Keratinocyte (primary cell): ENCODE results near the gene BLACAT1. TPM values are rescaled to one million over a fixed set of nuclear protein-coding genes. Genes with fewer than 3 reads are reported as not detected.

ENCODE experiments used
- DNase-seq: peaks from one replicate; pipeline ENCODE4 v3.0.0-alpha.2; 2011; ENCODE audit warnings: low read depth, missing footprints, low spot score
- FAIRE-seq: peaks from 2 replicates; lab custom pipeline; 2011; peaks lifted over from hg19 to GRCh38; lab: Jason Lieb, UNC
- H2AFZ ChIP-seq: 2 replicates; pipeline ENCODE4 v1.6.0; 2012; ENCODE audit warnings: low read length, control low read depth, inconsistent platforms; ENCODE audit not compliant: control insufficient read depth
- H3K27ac ChIP-seq: 2 replicates; pipeline ENCODE4 v1.5.1; 2011; ENCODE audit warnings: low read length; ENCODE audit not compliant: control insufficient read depth, insufficient read depth
- H3K27me3 ChIP-seq: 3 replicates; pipeline ENCODE4 v1.6.0; 2011; ENCODE audit warnings: low read length; ENCODE audit not compliant: control insufficient read depth, insufficient read depth; ENCODE audit errors: extremely low read depth
- H3K36me3 ChIP-seq, 2 experiments: 2 replicates in 1 of 2; 3 replicates in 1 of 2; pipeline ENCODE4 v1.5.1; 2011; ENCODE audit warnings: low read length in 2 of 2, mild to moderate bottlenecking in 1 of 2; ENCODE audit not compliant: control insufficient read depth in 2 of 2, insufficient read depth in 2 of 2; ENCODE audit errors: extremely low read depth in 1 of 2
- H3K4me1 ChIP-seq: 3 replicates; pipeline ENCODE4 v1.5.1; 2011; ENCODE audit warnings: low read length; ENCODE audit not compliant: control insufficient read depth, insufficient read depth; ENCODE audit errors: extremely low read depth
- H3K4me2 ChIP-seq: 3 replicates; pipeline ENCODE4 v1.6.0; 2011; ENCODE audit warnings: low read depth, low read length; ENCODE audit not compliant: control insufficient read depth, insufficient read depth; ENCODE audit errors: extremely low read depth
- H3K4me3 ChIP-seq, 3 experiments: fragments of 200-600 bp in 1 of 3; sonication (generic) in 1 of 3; 2 replicates in 2 of 3; 3 replicates in 1 of 3; pipeline ENCODE4 v1.5.1; 2011 to 2016; ENCODE audit warnings: low read length in 3 of 3, mild to moderate bottlenecking in 3 of 3, control low read depth in 2 of 3, inconsistent platforms in 1 of 3, low read depth in 1 of 3, mixed read lengths in 1 of 3, mixed run types in 1 of 3, moderate library complexity in 1 of 3; ENCODE audit not compliant: control insufficient read depth in 2 of 3, insufficient read depth in 2 of 3; ENCODE audit errors: extremely low read depth in 1 of 3
- H3K79me2 ChIP-seq: 2 replicates; pipeline ENCODE4 v1.6.0; 2012; ENCODE audit warnings: low read length; ENCODE audit not compliant: control insufficient read depth, insufficient read depth
- H3K9ac ChIP-seq: 3 replicates; pipeline ENCODE4 v1.6.0; 2011; ENCODE audit warnings: low read length; ENCODE audit not compliant: control insufficient read depth, insufficient read depth; ENCODE audit errors: extremely low read depth
- H3K9me1 ChIP-seq: 3 replicates; pipeline ENCODE4 v1.6.0; 2011; ENCODE audit warnings: low read length; ENCODE audit not compliant: control insufficient read depth, insufficient read depth; ENCODE audit errors: extremely low read depth
- H3K9me3 ChIP-seq: 2 replicates; pipeline ENCODE4 v1.5.1; 2012; ENCODE audit warnings: low read depth, low read length; ENCODE audit not compliant: control insufficient read depth
- H4K20me1 ChIP-seq: 3 replicates; pipeline ENCODE4 v1.6.0; 2011; ENCODE audit warnings: low read length; ENCODE audit not compliant: control insufficient read depth, insufficient read depth; ENCODE audit errors: extremely low read depth
- CTCF ChIP-seq, 3 experiments: IDR thresholded peaks in 1 of 3; conservative IDR thresholded peaks in 1 of 3; optimal IDR thresholded peaks in 1 of 3; 2 replicates in 2 of 3; 3 replicates in 1 of 3; pipeline versions ENCODE3 to v1.5.1; 2011; ENCODE audit warnings: low read length in 3 of 3, mild to moderate bottlenecking in 3 of 3, moderate library complexity in 2 of 3, control low read depth in 1 of 3, inconsistent platforms in 1 of 3; ENCODE audit not compliant: insufficient read depth in 2 of 3; ENCODE audit errors: extremely low read depth in 1 of 3
- EZH2 ChIP-seq: IDR thresholded peaks from one replicate; pipeline ENCODE4 v1.6.1; 2012; ENCODE audit warnings: inconsistent platforms, mild to moderate bottlenecking, low read length, moderate library complexity
- dilution Hi-C: fragments of 300-500 bp; cut with MboI; formaldehyde crosslinking; loops from one replicate; pipeline ENCODE4 v1.7.0; 2020; ENCODE audit warnings: low sequenced_read_pairs; ENCODE audit not compliant: extremely low pct_ligation_motif_present
- polyA plus RNA-seq, 5 experiments: library from polyadenylated mRNA; depleted of rRNA in 3 of 5; stranded (reverse) in 3 of 5; stranded (forward) in 1 of 5; unstranded in 1 of 5; fragments of >200 nt; gene quantifications; 1 replicate in 1 of 5; 2 replicates in 3 of 5; 3 replicates in 1 of 5; pipeline versions ENCODE4 v1.2.1 to v1.2.3, GENCODE V29; 2011 to 2012; ENCODE audit warnings: missing spikeins in 2 of 5, low read depth in 1 of 5, low replicate concordance in 1 of 5

Gene BLACAT1
- polyA plus RNA-seq, 1 donor (not counting 4 experiments of a cell fraction or from before 2014, with no cell fraction given): 4.0 TPM

- no peaks in the 10 kb centered on the region for H3K36me3 ChIP-seq
- DNase-seq: no peak
- TF ChIP-seq EZH2: no peak
- TF ChIP-seq CTCF (optimal IDR thresholded peaks at IDR 0.05 in 1 of 3, IDR thresholded peaks at IDR 0.05 in 1 of 3, conservative IDR thresholded peaks at IDR 0.05 in 1 of 3; ENCODE audit: extremely low read depth in 1 of 3, insufficient read depth in 2 of 3, low read length in 3 of 3): no peak
- H3K9me1 ChIP-seq: peaks cover 3% of the 10 kb centered on the region
- H3K9me3 ChIP-seq: no peaks in the 10 kb centered on the region
- peak overlapping the region; percentile 81 for H3K4me2 ChIP-seq
- no peaks in the 10 kb centered on the region for H3K79me2 ChIP-seq
- peak overlapping the region; percentile 20 for H3K27ac ChIP-seq
- peaks cover 3% of the 10 kb centered on the region for H4K20me1 ChIP-seq
- peak overlapping the region; percentile 22 for H3K9ac ChIP-seq
- dilution Hi-C loops: no loop called here
- peak overlapping the region in 2 of 3 experiments; percentile 25 to 41 for H3K4me3 ChIP-seq
- peak overlapping the region; percentile 30 for H2AFZ ChIP-seq
- H3K27me3 ChIP-seq: peaks cover 7% of the 10 kb centered on the region
- H3K4me1 ChIP-seq: peaks cover 18% of the 10 kb centered on the region
- no peak for FAIRE-seq
Measured at GRCh38 chr1:205492774-205493173, 36.9 kb upstream of the BLACAT1 start.

- DNase-seq (no peak), FAIRE-seq (peak; percentile 13)
- Histone ChIP-seq H3K27ac (no peak overlapping the region), H3K4me1 (peaks cover 18% of the 10 kb centered on the region), H3K36me3 (no peaks in the 10 kb centered on the region), H3K4me3 (no peak overlapping the region), H3K4me2 (peak overlapping the region; percentile 81), H2AFZ (no peak overlapping the region), H4K20me1 (peaks cover 3% of the 10 kb centered on the region), H3K79me2 (no peaks in the 10 kb centered on the region), H3K27me3 (peaks cover 7% of the 10 kb centered on the region), H3K9ac (peak overlapping the region; percentile 4), H3K9me3 (no peaks in the 10 kb centered on the region), H3K9me1 (peaks cover 3% of the 10 kb centered on the region)
- dilution Hi-C loops: no loop called here
- TF ChIP-seq CTCF (optimal IDR thresholded peaks at IDR 0.05 in 1 of 3, IDR thresholded peaks at IDR 0.05 in 1 of 3, conservative IDR thresholded peaks at IDR 0.05 in 1 of 3; ENCODE audit: extremely low read depth in 1 of 3, insufficient read depth in 2 of 3, low read length in 3 of 3) (no peak), EZH2 (no peak)
Measured at GRCh38 chr1:205492201-205492667, 36.4 kb upstream of the BLACAT1 start.
